ENCODE data around the gene HDAC4. TPM values are rescaled to one million over a fixed set of nuclear protein-coding genes. Genes with fewer than 3 reads are reported as not detected.
A peak's percentile ranks its signal among the peaks of the same experiment; 100 is the strongest.

The HDAC4 gene
- total RNA-seq, 2 experiments from 2014 or later, result 64.8 to 67.4 TPM

- no peak for DNase-seq
- Mint-ChIP-seq H3K27ac (peak overlapping the region; percentile 52), H3K9me3 (no peaks in the 10 kb centered on the region), H3K27me3 (no peaks in the 10 kb centered on the region), H3K36me3 (ENCODE audit: low read depth) (peaks cover 36% of the 10 kb centered on the region), H3K4me3 (no peak overlapping the region), H3K4me1 (peaks cover 55% of the 10 kb centered on the region)
- CTCF ChIA-PET, result interaction anchor here (1.0 kb wide), 1 partner anchor 33 kb away, joined by 3 read pairs; no protein-coding TSS in a partner anchor
- POLR2A ChIA-PET, result interaction anchor here (1.5 to 2.1 kb wide), 3 partner anchors 9 to 33 kb away, joined by 4 to 10 read pairs (median 4); no protein-coding TSS in a partner anchor
Measured at GRCh38 chr2:239234191-239235175, 166.3 kb downstream of the HDAC4 start.

- Mint-ChIP-seq H3K9me3 (no peaks in the 10 kb centered on the region), H3K4me1 (peaks cover 57% of the 10 kb centered on the region), H3K4me3 (no peak overlapping the region)
Measured at GRCh38 chr2:239233576-239233975, 167.2 kb downstream of the HDAC4 start.

GRCh38 chr2:239232195-239232578 lies 168.6 kb downstream of the HDAC4 start:
- Mint-ChIP-seq H3K4me1 (peaks cover 64% of the 10 kb centered on the region), H3K27me3 (no peaks in the 10 kb centered on the region), H3K9me3 (no peaks in the 10 kb centered on the region), H3K4me3 (peak overlapping the region; percentile 6), H3K36me3 (ENCODE audit: low read depth) (peaks cover 39% of the 10 kb centered on the region), H3K27ac (peak overlapping the region; percentile 44)
- CTCF ChIA-PET, result no interaction called here
- DNase-seq, result no peak
- POLR2A ChIA-PET, result interaction anchor here (1.1 kb wide), 1 partner anchor 169 kb away, joined by 4 read pairs; the partner anchor contains the start of gene HDAC4

More at GRCh38 chr2:239233576-239233975, 167.2 kb downstream of the HDAC4 start:
- no peak for DNase-seq
- peaks cover 36% of the 10 kb centered on the region for H3K36me3 Mint-ChIP-seq (ENCODE audit: low read depth)
- ChIA-PET CTCF (no interaction called here), POLR2A (no interaction called here)
- no peak overlapping the region for H3K27ac Mint-ChIP-seq
- H3K27me3 Mint-ChIP-seq, result no peaks in the 10 kb centered on the region

GRCh38 chr2:239231231-239232194 lies 169.3 kb downstream of the HDAC4 start:
- ChIA-PET CTCF (no interaction called here), POLR2A (interaction anchor here (0.7 to 1.7 kb wide), 7 partner anchors 10 to 169 kb away, joined by 3 to 10 read pairs (median 5); partner anchors contain the start of gene HDAC4)
- peak overlapping the region; percentile 63 for H3K27ac Mint-ChIP-seq
- peaks cover 35% of the 10 kb centered on the region for H3K36me3 Mint-ChIP-seq (ENCODE audit: low read depth)
- peak overlapping the region; percentile 27 for H3K4me3 Mint-ChIP-seq
- peaks cover 69% of the 10 kb centered on the region for H3K4me1 Mint-ChIP-seq
- no peaks in the 10 kb centered on the region for H3K9me3 Mint-ChIP-seq
- DNase-seq, result peak; percentile 29
- no peaks in the 10 kb centered on the region for H3K27me3 Mint-ChIP-seq

GRCh38 chr2:239230318-239231052 lies 170.3 kb downstream of the HDAC4 start:
- Mint-ChIP-seq H3K36me3 (ENCODE audit: low read depth) (peaks cover 31% of the 10 kb centered on the region), H3K9me3 (no peaks in the 10 kb centered on the region), H3K27ac (peak overlapping the region; percentile 63), H3K27me3 (no peaks in the 10 kb centered on the region), H3K4me1 (peaks cover 73% of the 10 kb centered on the region), H3K4me3 (no peak overlapping the region)
- DNase-seq, result no peak
- ChIA-PET CTCF (no interaction called here), POLR2A (interaction anchor here (0.7 to 1.7 kb wide), 11 partner anchors 8 to 171 kb away, joined by 3 to 10 read pairs (median 4); partner anchors contain the start of gene HDAC4)

GRCh38 chr2:239229545-239230279 lies 171.1 kb downstream of the HDAC4 start:
- ChIA-PET CTCF (no interaction called here), POLR2A (interaction anchor here (0.7 to 1.7 kb wide), 4 partner anchors 13 to 171 kb away, joined by 3 to 10 read pairs (median 7); partner anchors contain the start of gene HDAC4)
- H3K36me3 Mint-ChIP-seq (ENCODE audit: low read depth), result peaks cover 23% of the 10 kb centered on the region
- DNase-seq, result no peak
- H3K4me1 Mint-ChIP-seq, result peaks cover 68% of the 10 kb centered on the region
- H3K27ac Mint-ChIP-seq, result no peak overlapping the region
- no peaks in the 10 kb centered on the region for H3K27me3 Mint-ChIP-seq
- H3K9me3 Mint-ChIP-seq, result no peaks in the 10 kb centered on the region
- H3K4me3 Mint-ChIP-seq, result no peak overlapping the region

GRCh38 chr2:239227661-239228371 lies 173.0 kb downstream of the HDAC4 start:
- no peaks in the 10 kb centered on the region for H3K27me3 Mint-ChIP-seq
- H3K4me1 Mint-ChIP-seq, result peaks cover 62% of the 10 kb centered on the region
- H3K9me3 Mint-ChIP-seq, result no peaks in the 10 kb centered on the region
- H3K27ac Mint-ChIP-seq, result no peak overlapping the region
- no peak for DNase-seq
- no peak overlapping the region for H3K4me3 Mint-ChIP-seq
- ChIA-PET CTCF (no interaction called here), POLR2A (no interaction called here)
- H3K36me3 Mint-ChIP-seq (ENCODE audit: low read depth), result peaks cover 6% of the 10 kb centered on the region

GRCh38 chr2:239226677-239227581 lies 173.9 kb downstream of the HDAC4 start:
- Mint-ChIP-seq H3K4me3 (no peak overlapping the region), H3K9me3 (no peaks in the 10 kb centered on the region), H3K27ac (no peak overlapping the region), H3K27me3 (no peaks in the 10 kb centered on the region), H3K36me3 (ENCODE audit: low read depth) (peaks cover 2% of the 10 kb centered on the region), H3K4me1 (peaks cover 67% of the 10 kb centered on the region)
- ChIA-PET POLR2A (no interaction called here), CTCF (no interaction called here)
- DNase-seq, result no peak

GRCh38 chr2:239225871-239226561 lies 174.8 kb downstream of the HDAC4 start:
- Mint-ChIP-seq H3K4me3 (no peak overlapping the region), H3K9me3 (no peaks in the 10 kb centered on the region), H3K4me1 (peaks cover 66% of the 10 kb centered on the region), H3K27me3 (no peaks in the 10 kb centered on the region), H3K27ac (no peak overlapping the region), H3K36me3 (ENCODE audit: low read depth) (peaks cover 4% of the 10 kb centered on the region)
- DNase-seq, result no peak
- CTCF ChIA-PET, result no interaction called here
- POLR2A ChIA-PET, result interaction anchor here (1.2 kb wide), 1 partner anchor 41 kb away, joined by 4 read pairs; no protein-coding TSS in a partner anchor

- ChIA-PET POLR2A (interaction anchor here (1.2 kb wide), 1 partner anchor 42 kb away, joined by 4 read pairs; no protein-coding TSS in a partner anchor), CTCF (no interaction called here)
- Mint-ChIP-seq H3K4me1 (peaks cover 63% of the 10 kb centered on the region), H3K27ac (peak overlapping the region; percentile 41), H3K27me3 (no peaks in the 10 kb centered on the region), H3K4me3 (no peak overlapping the region), H3K36me3 (ENCODE audit: low read depth) (peaks cover 6% of the 10 kb centered on the region), H3K9me3 (no peaks in the 10 kb centered on the region)
- DNase-seq, result no peak
Measured at GRCh38 chr2:239225371-239225851, 175.4 kb downstream of the HDAC4 start.
